Ishikawa (cell line): ENCODE data around the gene RPL14.

Source experiments
- CEBPB ChIP-seq: IDR thresholded peaks from 2 replicates; pipeline ENCODE4 v1.6.1; 2012
- CREB1 ChIP-seq: IDR thresholded peaks from 2 replicates; pipeline ENCODE4 v1.6.1; 2012; ENCODE audit warnings: low read depth
- EGR1 ChIP-seq: IDR thresholded peaks from 2 replicates; pipeline ENCODE4 v1.6.1; 2012
- EP300 ChIP-seq: IDR thresholded peaks from 2 replicates; pipeline ENCODE4 v1.6.1; 2012; ENCODE audit warnings: borderline replicate concordance
- FOXM1 ChIP-seq: IDR thresholded peaks from 2 replicates; pipeline ENCODE4 v1.6.1; 2012; ENCODE audit warnings: low read depth, borderline replicate concordance
- MAX ChIP-seq: IDR thresholded peaks from 2 replicates; pipeline ENCODE4 v1.6.1; 2012
- NFIC ChIP-seq: IDR thresholded peaks from 2 replicates; pipeline ENCODE4 v1.6.1; 2012
- RAD21 ChIP-seq: IDR thresholded peaks from 2 replicates; pipeline ENCODE4 v1.6.1; 2012; ENCODE audit warnings: low read depth
- REST ChIP-seq: IDR thresholded peaks from 2 replicates; pipeline ENCODE4 v1.6.1; 2012; ENCODE audit warnings: low read depth, mild to moderate bottlenecking
- TAF1 ChIP-seq: IDR thresholded peaks from 2 replicates; pipeline ENCODE4 v1.6.1; 2012; ENCODE audit warnings: low read depth, mild to moderate bottlenecking
- TCF12 ChIP-seq: IDR thresholded peaks from 2 replicates; pipeline ENCODE4 v1.6.1; 2012; ENCODE audit warnings: low read depth
- TEAD4 ChIP-seq: IDR thresholded peaks from 2 replicates; pipeline ENCODE4 v1.6.1; 2012
- YY1 ChIP-seq: IDR thresholded peaks from 2 replicates; pipeline ENCODE4 v1.6.1; 2012; ENCODE audit warnings: low read depth
- ZBTB7A ChIP-seq: IDR thresholded peaks from 2 replicates; pipeline ENCODE4 v1.6.1; 2012; ENCODE audit warnings: low read depth

- TF ChIP-seq REST, result no peak
- no peak for TF ChIP-seq TEAD4
- TF ChIP-seq EGR1, result no peak
- TF ChIP-seq CEBPB, result no peak
- TF ChIP-seq YY1, result no peak
- TF ChIP-seq RAD21, result no peak
- no peak for TF ChIP-seq MAX
- TF ChIP-seq TCF12, result no peak
- no peak for TF ChIP-seq EP300
- no peak for TF ChIP-seq CREB1
- no peak for TF ChIP-seq TAF1
- TF ChIP-seq NFIC, result no peak
- TF ChIP-seq ZBTB7A, result no peak
- no peak for TF ChIP-seq FOXM1
Observed at GRCh38 chr3:40465456-40465855, 8.3 kb downstream of the RPL14 start.
